Measurements from ENCODE around the gene GNAO1.

GRCh38 chr16:56268799-56269198, 77.5 kb downstream of the GNAO1 start:
- TF ChIP-seq CTCF (IDR thresholded peaks at IDR 0.05) = no peak
- TF ChIP-seq ZFX (IDR thresholded peaks at IDR 0.05; ENCODE audit: borderline replicate concordance) = no peak
